GM21528 (cell line): Measurements from ENCODE around the gene UBXN6.

Experiments used
- ATAC-seq: cut with Tn5 transposase; IDR thresholded peaks from one replicate; pipeline ENCODE4 v1.9.1; 2021; ENCODE audit warnings: mild to moderate bottlenecking, moderate library complexity; ENCODE audit not compliant: unreplicated experiment, low FRiP score

Gene UBXN6

DNA sequence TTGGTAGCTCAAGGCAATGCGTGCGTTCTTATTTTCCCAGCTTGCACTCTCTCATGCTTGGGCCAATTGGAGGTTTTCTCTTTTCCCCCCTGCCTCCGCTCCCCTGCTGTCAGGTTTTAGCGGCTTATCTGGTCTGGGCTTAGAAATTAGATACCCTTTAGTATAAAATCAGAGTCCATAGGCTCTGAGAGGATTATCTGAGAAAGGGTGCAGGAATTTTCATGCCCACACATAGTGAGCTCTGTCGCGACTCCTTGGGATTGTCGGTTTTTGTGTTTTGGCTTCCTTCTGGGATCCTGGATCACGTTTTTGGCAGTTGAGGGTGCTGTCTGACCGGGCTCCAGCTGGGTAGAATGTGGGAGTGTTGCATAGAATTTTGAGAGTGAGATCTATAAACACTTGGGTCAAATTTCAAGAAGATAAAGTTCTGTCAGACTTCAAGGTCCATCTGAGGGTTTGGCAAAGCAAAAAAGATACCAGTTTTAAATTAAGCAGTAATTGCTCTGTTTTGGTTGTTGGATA, 42.7 kb downstream of the UBXN6 start:
- ATAC-seq, result no peak

- ATAC-seq, result no peak
Measured at GRCh38 chr19:4414144-4414799, 43.3 kb downstream of the UBXN6 start.

- ATAC-seq, result no peak
Measured at GRCh38 chr19:4413588-4413987, 44.0 kb downstream of the UBXN6 start.

- no peak for ATAC-seq
Measured at GRCh38 chr19:4409123-4409933, 48.3 kb downstream of the UBXN6 start.

- ATAC-seq, result no peak
Measured at GRCh38 chr19:4406626-4407025, 51.0 kb downstream of the UBXN6 start.

GRCh38 chr19:4405977-4406376, 51.6 kb downstream of the UBXN6 start:
- no peak for ATAC-seq

DNA sequence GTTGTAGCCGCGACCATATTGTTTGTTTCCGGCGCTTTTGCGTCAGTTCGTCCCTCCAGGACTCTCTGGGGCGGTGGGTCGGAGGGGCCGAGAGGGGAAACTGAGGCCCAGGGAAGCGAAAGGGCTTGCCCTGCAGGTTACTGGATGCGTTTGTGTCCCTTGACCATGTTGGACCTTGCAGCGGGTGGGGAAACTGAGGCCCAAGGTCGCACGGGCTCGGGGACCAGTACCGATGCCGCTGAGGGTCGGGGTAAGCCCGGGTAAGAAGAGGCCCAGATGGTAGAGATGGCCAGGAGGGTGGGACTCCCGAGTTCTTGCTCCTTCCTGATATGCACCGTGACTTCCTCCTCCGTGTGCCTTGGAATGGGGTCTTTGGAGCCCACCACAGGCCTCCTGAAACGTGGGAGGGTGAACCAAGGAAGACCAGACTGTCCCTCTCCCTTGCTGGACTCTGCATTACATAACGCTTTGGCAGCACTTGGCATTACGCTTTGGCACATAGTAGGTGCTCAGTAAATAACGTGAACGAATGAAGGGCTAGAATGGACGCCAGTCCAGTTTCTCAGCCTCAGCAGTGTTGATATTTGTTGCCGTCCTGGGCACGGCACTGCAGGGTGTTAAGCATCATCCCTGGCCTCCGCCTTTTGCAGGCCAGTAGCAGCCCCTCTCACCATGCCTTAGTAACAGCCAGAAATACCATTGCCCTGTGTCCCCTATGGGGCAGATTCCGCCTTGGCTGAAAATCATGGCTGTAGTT, 54.4 kb downstream of the UBXN6 start:
- ATAC-seq, result no peak

DNA sequence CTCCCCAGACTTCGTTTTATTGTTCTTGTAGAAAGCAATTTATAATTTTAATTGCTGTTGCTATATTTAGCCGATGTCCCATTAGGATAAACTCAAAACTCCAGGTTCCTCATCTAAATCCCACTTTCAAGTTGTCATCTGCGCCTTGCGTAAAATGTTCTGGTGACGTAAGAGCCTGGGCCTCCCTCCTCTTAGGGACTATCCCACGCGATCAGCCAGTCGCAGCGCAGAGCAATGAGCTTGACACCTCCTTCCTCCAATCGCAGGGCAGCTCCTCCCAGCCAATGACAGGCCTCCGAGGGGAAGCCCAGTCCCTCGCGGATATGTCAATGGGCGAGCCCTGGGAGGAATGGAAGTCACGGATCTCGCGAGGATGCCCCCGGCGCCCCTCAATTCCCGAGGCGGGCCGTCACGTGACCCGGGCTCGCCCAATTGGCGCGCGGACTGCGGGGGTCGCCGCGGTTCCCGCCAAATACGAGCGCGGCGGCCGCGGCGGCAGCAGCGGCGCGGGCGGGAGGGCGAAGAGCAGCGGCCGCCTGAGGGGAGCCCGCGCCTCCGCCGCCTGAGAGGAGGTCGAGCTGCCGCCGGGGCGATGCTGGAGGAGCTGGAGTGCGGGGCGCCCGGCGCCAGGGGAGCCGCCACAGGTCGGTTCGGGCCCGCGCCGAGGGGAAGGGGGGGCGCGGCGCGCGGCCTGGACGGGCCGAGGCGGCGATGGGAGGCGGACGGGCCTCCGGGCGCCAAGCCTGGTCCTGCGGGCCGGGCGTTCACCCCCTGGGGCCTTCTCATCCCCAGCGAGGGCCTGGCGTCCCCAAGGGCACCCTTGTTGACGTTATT, 55.2 kb downstream of the UBXN6 start, which contains the start of gene CHAF1A:
Gene CHAF1A (plus strand): TSS at position 470 of the 834 bp plus-strand sequence. CDS start 123 bp downstream, at position 593.
- ATAC-seq, result peak; percentile 72

GRCh38 chr19:4401769-4402170, 55.8 kb downstream of the UBXN6 start:
- no peak for ATAC-seq

GRCh38 chr19:4400135-4400936, 57.3 kb downstream of the UBXN6 start, which contains the start of gene SH3GL1:
Gene SH3GL1 (minus strand): TSS chr19:4400547. CDS start chr19:4400368, 179 bp downstream.
- peak; percentile 49 for ATAC-seq

DNA sequence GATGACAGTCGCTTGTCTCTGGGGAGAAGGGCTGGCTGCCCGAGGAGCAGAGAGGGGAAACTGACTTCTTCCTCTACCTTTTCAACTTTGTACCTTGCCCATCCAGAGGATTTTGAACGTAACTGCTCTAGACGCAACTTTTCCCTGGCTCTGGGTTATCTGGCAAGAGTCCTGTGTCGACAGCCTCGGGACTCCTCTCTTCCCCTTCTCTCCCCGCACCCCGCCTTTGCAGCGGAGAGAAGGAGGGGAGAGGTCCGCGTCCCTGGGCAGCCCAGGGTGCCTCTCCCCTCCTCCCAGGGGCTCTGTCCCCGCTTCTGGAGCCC, 57.8 kb downstream of the UBXN6 start:
- ATAC-seq, result peak; percentile 17

- ATAC-seq, result no peak
Measured at GRCh38 chr19:4396949-4397783, 60.4 kb downstream of the UBXN6 start.
